Heart left ventricle (tissue), 16 donors: Measurements from ENCODE around the gene AFF3. TPM values are rescaled to one million over a fixed set of nuclear protein-coding genes. Genes with fewer than 3 reads are reported as not detected.
"Not testable (repeated sequence)": the region's sequence is repeated elsewhere in the genome, so short reads cannot be mapped to it uniquely, and the experiment has no call there.

Source experiments
- ATAC-seq, 4 donors: fragments of 200-7000 bp; cut with Tn5 transposase; one replicate each; pipeline ENCODE4 v1.9.1; 2020 to 2022; ENCODE audit warnings: moderate library complexity in 4 of 4, mild to moderate bottlenecking in 3 of 4, moderate number of reproducible peaks in 1 of 4
- DNase-seq, 5 donors: peaks; one replicate each; pipeline ENCODE4 v3.0.0-alpha.2; 2020
- H3K27ac ChIP-seq, 12 donors: fragments of 200-600 bp; sonication (generic) in 4 of 12; one replicate each; pipeline versions ENCODE4 v1.5.0 to v1.8.0; 2016 to 2022; ENCODE audit warnings: mild to moderate bottlenecking in 2 of 12
- H3K27me3 ChIP-seq, 9 donors: fragments of 200-600 bp; sonication (generic) in 2 of 9; one replicate each; pipeline versions ENCODE4 v1.5.1 to v1.8.0; 2016 to 2022; ENCODE audit warnings: mild to moderate bottlenecking in 3 of 9
- H3K36me3 ChIP-seq, 9 donors: fragments of 200-600 bp; sonication (generic) in 2 of 9; one replicate each; pipeline versions ENCODE4 v1.5.0 to v1.8.0; 2018 to 2022; ENCODE audit warnings: mild to moderate bottlenecking in 2 of 9
- H3K4me1 ChIP-seq, 12 donors: fragments of 200-600 bp; sonication (generic) in 4 of 12; one replicate each; pipeline versions ENCODE4 v1.5.0 to v1.8.0; 2016 to 2022; ENCODE audit warnings: mild to moderate bottlenecking in 3 of 12
- H3K4me3 ChIP-seq, 12 donors: fragments of 200-600 bp; sonication (generic) in 4 of 12; one replicate each; pipeline versions ENCODE4 v1.5.0 to v1.8.0; 2017 to 2022; ENCODE audit warnings: mild to moderate bottlenecking in 9 of 12, moderate library complexity in 4 of 12
- H3K9me3 ChIP-seq, 12 donors: fragments of 200-600 bp; sonication (generic) in 4 of 12; one replicate each; pipeline versions ENCODE4 v1.5.0 to v1.8.0; 2016 to 2022; ENCODE audit warnings: mild to moderate bottlenecking in 1 of 12
- POLR2A ChIP-seq, 2 donors: fragments of 450-650 bp; IDR thresholded peaks; one replicate each; pipeline ENCODE4 v1.6.1; 2017; ENCODE audit warnings: antibody characterized with exemption in 2 of 2, mild to moderate bottlenecking in 2 of 2, moderate library complexity in 2 of 2
- WGBS, 4 donors: extraction: QIAGEN DNeasy Blood & Tissue Kit in 2 of 4; methylation state at CpG; one replicate each; pipeline versions ENCODE4 v1.1.5 to v1.1.7; 2013 to 2018; 5-methylcytosine and 5-hydroxymethylcytosine counted together
- intact Hi-C, 10 donors: fragments of 100-400 bp; cut with DNase I; formaldehyde crosslinking; loops; one replicate each; pipeline versions ENCODE4 v1.11.1 to v1.14.2; 2022
- polyA plus RNA-seq, 2 donors: library from polyadenylated mRNA; stranded (reverse); fragments of 200-250 nt; gene quantifications; one replicate each; pipeline ENCODE4 v1.2.3, GENCODE V29; 2013
- total RNA-seq, 9 donors: library from RNA; depleted of rRNA in 2 of 9; stranded (reverse); fragments of >200 nt in 2 of 9; fragmentation: NEBNext Ultra II Directional in 3 of 9; extraction: Animal tissue kit (Norgen Biotek cat#: 25700) in 3 of 9; gene quantifications; one replicate each; pipeline versions ENCODE4 v1.1.0 to v1.2.4, GENCODE V29; 2016 to 2023
- TF ChIP-seq, protein P1 (sequence below), 12 donors: fragments of 200-600 bp; sonication (generic) in 4 of 12; IDR thresholded peaks; one replicate each; pipeline versions ENCODE4 v1.5.0 to v1.8.0; 2018 to 2022; ENCODE audit warnings: antibody characterized with exemption in 12 of 12, mild to moderate bottlenecking in 5 of 12
- donor health status: ischemic (EF 13 %, LVEDD 7.1; RV severe dilation, severe dysfunction).
- donor health status: healthy with polysubstance abuse.
- donor health status: DM: no; HTN: yes; CAD: no.
- donor health status: DM: no; HTN: no; CAD: no.
- donor health status: ischemic (EF 25% LVEDD 6.9; RV normal size, moderate dysfunction).
- donor health status: ischemic (EF 25% LVEDD 5.7; RV mildly dilated, moderate dysfunction).
- donor health status: healthy.
- donor health status: DM: yes; HTN: yes; CAD: no.
- donor health status: ischemic (EF 35%, LVEDD 5.7; RV mildly dilated, moderate dysfunction).
- donor health status: nonischemic (EF 11% LVEDD 7.7; RV severe dilation, severe dysfunction).
- donor health status: DM: yes; HTN: yes; CAD: no.
- donor health status: PGD.
- donor health status: ischemic (EF 29% LVEDD 5.4; RV normal size, mild dysfunction).
- donor health status: nonischemic (EF 23%, LVEDD 6.1; RV moderate dilation, normal function).

AFF3 gene
- total and polyA plus RNA-seq, 11 donors: 1.3 to 15.5 (median 4.7) TPM

GRCh38 chr2:99776906-99777646, 365.3 kb downstream of the AFF3 start:
- ATAC-seq: no peak
- H3K27me3 ChIP-seq: no peaks in the 10 kb centered on the region
- intact Hi-C loops: no loop called here
- no peak overlapping the region for H3K4me3 ChIP-seq
- 78 to 84% (median 81%) methylated on average over 7 to 8 of the region's 8 CpGs for WGBS, 4 donors
- no peak for DNase-seq
- H3K4me1 ChIP-seq: peaks cover 0 to 35% (median 0%) of the 10 kb centered on the region in 12 donors
- no peak for TF ChIP-seq POLR2A (IDR thresholded peaks at IDR 0.05)
- TF ChIP-seq, protein P1, sequence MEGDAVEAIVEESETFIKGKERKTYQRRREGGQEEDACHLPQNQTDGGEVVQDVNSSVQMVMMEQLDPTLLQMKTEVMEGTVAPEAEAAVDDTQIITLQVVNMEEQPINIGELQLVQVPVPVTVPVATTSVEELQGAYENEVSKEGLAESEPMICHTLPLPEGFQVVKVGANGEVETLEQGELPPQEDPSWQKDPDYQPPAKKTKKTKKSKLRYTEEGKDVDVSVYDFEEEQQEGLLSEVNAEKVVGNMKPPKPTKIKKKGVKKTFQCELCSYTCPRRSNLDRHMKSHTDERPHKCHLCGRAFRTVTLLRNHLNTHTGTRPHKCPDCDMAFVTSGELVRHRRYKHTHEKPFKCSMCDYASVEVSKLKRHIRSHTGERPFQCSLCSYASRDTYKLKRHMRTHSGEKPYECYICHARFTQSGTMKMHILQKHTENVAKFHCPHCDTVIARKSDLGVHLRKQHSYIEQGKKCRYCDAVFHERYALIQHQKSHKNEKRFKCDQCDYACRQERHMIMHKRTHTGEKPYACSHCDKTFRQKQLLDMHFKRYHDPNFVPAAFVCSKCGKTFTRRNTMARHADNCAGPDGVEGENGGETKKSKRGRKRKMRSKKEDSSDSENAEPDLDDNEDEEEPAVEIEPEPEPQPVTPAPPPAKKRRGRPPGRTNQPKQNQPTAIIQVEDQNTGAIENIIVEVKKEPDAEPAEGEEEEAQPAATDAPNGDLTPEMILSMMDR (IDR thresholded peaks at IDR 0.05): no peak
- no peaks in the 10 kb centered on the region for H3K36me3 ChIP-seq
- peaks cover 0 to 16% (median 0%) of the 10 kb centered on the region in 12 donors for H3K9me3 ChIP-seq
- H3K27ac ChIP-seq: no peak overlapping the region

- H3K27me3 ChIP-seq: no peaks in the 10 kb centered on the region
- peaks cover 0 to 39% (median 0%) of the 10 kb centered on the region in 12 donors for H3K4me1 ChIP-seq
- intact Hi-C loops: no loop called here
- H3K36me3 ChIP-seq: no peaks in the 10 kb centered on the region
- WGBS, 4 donors: 67 to 82% (median 77%) methylated on average over 3 of the region's 3 CpGs
- H3K27ac ChIP-seq: no peak overlapping the region
- ATAC-seq: no peak
- H3K4me3 ChIP-seq: no peak overlapping the region
- H3K9me3 ChIP-seq: peaks cover 0 to 16% (median 0%) of the 10 kb centered on the region in 12 donors
- TF ChIP-seq, protein P1 (IDR thresholded peaks at IDR 0.05): no peak
- no peak for TF ChIP-seq POLR2A (IDR thresholded peaks at IDR 0.05)
- no peak for DNase-seq
Observed at GRCh38 chr2:99776206-99776905, 366.0 kb downstream of the AFF3 start.

GRCh38 chr2:99775585-99775984, 366.8 kb downstream of the AFF3 start:
- intact Hi-C loops: no loop called here
- no peak for ATAC-seq

GRCh38 chr2:99773642-99774041, 368.7 kb downstream of the AFF3 start:
- Histone ChIP-seq H3K9me3 (peaks cover 0 to 20% (median 0%) of the 10 kb centered on the region in 12 donors), H3K27ac (peak overlapping the region in 1 of 12 donors; percentile 80), H3K4me1 (peaks cover 0 to 62% (median 0%) of the 10 kb centered on the region in 12 donors)
- H3K27me3 ChIP-seq, DNase-seq, H3K4me3 ChIP-seq, H3K36me3 ChIP-seq, ATAC-seq, intact Hi-C loops: not testable (repeated sequence)
- 63 to 77% (median 69%) methylated on average over 1 of the region's 1 CpG for WGBS, 4 donors

More at GRCh38 chr2:99775585-99775984, 366.8 kb downstream of the AFF3 start:
- H3K4me3 ChIP-seq: no peak overlapping the region
- no peak overlapping the region for H3K27ac ChIP-seq
- no peaks in the 10 kb centered on the region for H3K36me3 ChIP-seq
- peaks cover 0 to 47% (median 0%) of the 10 kb centered on the region in 12 donors for H3K4me1 ChIP-seq
- TF ChIP-seq, protein P1 (IDR thresholded peaks at IDR 0.05): no peak
- no peak for TF ChIP-seq POLR2A (IDR thresholded peaks at IDR 0.05)
- DNase-seq: no peak
- peaks cover 0 to 16% (median 0%) of the 10 kb centered on the region in 12 donors for H3K9me3 ChIP-seq
- H3K27me3 ChIP-seq: no peaks in the 10 kb centered on the region
- WGBS, 4 donors: 70 to 77% (median 73%) methylated on average over 4 of the region's 4 CpGs
